Globus pallidus (tissue), 1 donor: Measurements from ENCODE around the gene GDI1.

ENCODE experiments used
- DNase-seq: peaks from one replicate; pipeline ENCODE4 v3.0.0-alpha.2; 2015; ENCODE audit warnings: low spot score

GDI1 gene

DNA sequence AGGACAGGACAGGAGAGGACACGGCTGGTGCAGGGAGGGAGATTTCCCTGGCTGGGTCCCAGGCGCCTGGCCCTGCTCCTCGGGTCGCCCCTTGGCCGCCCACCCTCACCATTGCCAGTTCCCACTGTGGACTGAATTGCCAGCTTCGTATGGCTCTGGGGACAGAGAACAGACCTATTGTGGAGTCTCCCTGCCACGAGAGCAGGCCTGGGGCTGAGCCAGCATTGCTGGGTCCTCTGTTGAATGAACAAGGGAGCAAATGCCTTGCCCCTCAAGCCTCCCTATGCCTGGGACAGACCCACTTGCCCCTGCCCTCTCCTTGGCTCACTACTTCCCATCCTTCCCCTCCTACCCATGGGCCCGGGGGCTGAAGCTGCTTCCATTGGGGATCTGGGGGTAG is 25.4 kb downstream of the GDI1 start:
- no peak for DNase-seq

DNA sequence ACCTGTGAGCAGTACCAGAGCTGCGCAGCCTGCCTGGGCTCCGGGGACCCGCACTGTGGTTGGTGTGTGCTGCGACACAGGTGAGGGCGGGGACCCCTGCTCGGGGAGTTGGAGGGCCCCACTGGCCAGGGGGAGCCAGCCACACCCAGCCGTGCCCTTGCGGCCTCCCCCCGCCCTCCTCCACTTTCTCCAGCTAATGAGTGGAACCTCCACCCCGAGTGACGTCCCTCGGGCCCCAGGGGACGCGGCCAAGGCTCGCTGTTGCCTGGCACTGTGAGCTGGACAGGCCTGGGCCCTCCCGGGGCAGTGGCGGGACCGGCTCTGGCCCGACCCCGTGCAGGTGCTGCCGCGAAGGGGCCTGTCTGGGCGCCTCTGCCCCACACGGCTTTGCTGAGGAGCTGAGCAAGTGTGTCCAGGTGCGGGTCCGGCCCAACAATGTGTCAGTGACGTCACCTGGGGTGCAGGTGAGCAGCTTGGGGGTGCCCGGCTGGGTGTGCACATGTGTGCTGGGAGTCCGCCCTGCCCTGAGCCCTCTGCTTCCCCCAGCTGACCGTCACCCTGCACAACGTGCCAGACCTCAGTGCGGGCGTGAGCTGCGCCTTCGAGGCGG is 26.8 kb downstream of the GDI1 start:
- no peak for DNase-seq

DNA sequence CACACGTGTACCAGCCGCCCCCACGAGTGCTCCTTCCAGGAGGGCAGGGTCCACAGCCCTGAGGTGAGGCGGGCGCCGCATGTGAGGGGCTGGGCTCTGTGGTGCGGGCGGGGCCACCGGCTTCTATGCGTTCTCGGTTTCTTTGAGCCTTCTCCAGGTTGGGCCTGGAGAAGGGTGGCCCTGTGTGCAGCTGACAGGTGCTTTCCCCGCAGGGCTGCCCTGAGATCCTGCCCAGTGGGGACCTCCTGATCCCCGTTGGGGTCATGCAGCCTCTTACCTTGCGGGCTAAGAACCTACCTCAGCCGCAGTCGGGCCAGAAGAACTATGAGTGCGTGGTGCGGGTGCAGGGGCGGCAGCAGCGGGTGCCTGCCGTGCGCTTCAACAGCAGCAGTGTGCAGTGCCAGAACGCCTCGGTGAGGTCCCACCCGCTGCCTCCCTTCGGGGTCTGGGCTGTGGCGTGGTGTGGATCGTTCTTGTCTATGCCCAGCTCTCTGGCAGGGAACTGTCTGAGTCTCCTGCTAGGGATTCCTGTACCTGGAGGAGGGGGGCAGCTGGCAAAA is 27.9 kb downstream of the GDI1 start:
- no peak for DNase-seq

DNA sequence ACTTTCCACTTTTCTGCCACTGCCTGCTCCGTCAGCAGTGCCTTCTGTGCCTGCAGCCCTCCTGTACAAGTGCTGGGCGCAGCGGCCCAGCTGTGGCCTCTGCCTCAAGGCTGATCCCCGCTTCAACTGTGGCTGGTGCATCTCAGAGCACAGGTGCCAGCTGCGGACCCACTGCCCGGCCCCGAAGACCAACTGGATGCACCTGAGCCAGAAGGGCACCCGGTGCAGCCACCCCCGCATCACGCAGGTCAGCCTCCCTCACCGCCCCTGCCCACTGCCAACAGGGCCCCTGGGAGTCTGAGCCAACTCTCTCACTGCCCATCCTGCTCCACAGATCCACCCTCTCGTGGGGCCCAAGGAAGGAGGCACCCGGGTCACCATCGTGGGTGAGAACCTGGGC is 28.6 kb downstream of the GDI1 start:
- DNase-seq = no peak

DNA sequence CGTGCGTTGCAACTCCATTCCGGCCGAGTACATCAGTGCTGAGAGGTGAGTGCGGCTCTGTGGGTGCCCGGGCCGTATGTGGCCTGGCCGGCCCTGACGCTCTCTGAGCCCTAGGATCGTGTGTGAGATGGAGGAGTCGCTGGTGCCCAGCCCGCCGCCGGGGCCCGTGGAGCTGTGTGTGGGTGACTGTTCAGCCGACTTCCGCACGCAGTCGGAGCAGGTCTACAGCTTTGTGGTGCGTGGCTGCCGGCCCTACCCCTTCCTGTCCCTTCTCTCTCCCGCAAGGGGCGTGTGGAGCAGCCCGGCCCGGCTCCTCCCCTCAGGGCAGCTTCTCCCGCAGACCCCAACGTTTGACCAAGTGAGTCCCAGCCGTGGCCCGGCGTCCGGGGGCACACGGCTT is 29.1 kb downstream of the GDI1 start:
- DNase-seq = no peak

DNA sequence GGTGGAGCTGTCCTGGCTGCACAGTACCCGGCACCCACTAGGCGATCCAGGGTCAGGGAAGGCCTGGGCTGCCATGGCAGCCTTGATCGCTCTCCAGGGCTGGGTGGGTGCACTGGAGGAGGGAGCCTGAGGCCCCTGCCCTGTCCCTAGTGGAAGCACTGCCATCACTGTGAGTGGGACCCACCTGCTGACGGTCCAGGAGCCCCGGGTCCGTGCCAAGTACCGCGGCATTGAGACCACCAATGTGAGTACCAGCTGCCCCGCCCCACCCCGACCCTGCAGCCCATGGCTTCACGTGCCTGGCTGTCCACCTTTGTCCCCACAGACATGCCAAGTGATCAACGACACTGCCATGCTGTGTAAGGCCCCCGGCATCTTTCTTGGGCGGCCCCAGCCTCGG is 30.0 kb downstream of the GDI1 start:
- no peak for DNase-seq

DNA sequence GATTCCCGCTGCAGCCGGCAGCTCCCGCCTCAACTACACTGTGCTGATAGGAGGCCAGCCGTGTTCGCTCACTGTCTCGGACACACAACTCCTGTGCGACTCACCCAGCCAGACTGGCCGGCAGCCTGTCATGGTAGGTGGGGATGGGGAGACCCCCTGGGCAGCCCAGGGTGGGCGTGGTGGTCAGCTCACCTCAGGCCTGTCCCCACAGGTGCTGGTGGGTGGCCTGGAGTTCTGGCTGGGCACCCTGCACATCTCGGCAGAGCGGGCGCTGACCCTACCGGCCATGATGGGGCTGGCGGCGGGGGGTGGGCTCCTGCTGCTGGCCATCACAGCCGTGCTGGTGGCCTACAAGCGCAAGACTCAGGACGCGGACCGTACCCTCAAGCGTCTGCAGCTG is 30.6 kb downstream of the GDI1 start:
- no peak for DNase-seq

DNA sequence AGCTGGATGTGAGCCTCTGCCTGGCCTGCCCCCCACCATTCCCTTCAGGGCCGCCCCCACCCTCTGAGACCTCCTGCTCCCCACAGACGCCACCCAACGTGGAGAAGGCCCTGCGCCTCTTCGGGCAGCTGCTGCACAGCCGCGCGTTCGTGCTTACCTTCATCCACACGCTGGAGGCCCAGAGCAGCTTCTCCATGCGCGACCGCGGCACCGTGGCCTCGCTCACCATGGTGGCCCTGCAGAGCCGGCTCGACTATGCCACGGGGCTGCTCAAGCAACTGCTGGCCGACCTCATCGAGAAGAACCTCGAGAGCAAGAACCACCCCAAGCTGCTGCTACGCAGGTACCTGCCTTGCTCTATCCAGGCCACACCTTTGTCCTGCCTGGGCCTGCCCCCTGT is 31.3 kb downstream of the GDI1 start:
- no peak for DNase-seq

DNA sequence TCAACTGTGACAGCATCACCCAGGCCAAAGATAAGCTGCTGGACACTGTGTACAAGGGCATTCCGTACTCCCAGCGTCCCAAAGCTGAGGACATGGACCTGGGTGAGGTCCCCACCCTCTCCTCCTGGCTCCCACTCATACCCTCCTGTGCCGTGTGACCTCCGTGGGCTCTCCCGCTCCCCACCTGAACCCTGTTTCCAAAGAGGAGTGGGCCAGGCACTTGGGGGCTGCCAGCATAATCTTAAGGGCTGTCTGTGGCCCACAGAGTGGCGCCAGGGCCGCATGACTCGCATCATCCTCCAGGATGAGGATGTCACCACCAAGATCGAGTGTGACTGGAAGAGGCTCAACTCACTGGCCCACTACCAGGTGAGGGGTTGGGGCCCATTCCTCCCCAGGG is 32.2 kb downstream of the GDI1 start:
- no peak for DNase-seq

DNA sequence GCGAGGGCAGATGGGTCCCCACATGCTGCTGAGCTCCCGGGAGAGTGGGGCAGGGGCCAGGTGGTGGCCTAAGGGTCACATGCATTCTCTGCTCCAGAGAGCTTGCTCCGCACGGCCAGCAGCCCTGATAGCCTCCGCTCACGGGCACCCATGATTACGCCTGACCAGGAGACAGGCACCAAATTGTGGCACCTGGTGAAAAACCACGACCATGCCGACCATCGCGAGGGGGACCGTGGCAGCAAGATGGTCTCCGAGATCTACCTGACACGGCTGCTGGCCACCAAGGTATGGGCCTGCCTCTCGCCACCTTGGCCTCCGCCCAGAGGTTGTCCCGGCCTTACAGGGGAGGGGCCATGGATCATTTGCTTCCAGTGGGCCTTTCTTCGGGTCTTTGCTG is 32.9 kb downstream of the GDI1 start:
- DNase-seq = no peak

DNA sequence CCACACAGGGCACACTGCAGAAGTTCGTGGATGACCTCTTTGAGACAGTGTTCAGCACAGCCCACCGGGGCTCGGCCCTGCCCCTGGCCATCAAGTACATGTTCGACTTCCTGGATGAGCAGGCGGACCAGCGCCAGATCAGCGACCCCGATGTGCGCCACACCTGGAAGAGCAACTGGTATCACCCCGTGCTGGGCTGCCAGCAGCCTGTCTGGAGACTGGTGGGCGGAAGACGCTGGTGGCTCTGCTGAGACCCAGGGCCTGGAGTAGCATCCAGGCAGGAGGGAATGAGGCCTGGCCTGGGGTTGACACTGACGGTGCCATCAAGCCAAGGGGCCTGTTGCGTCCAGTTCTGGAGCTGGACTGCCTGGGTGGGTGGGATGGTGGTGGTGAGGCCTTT is 33.5 kb downstream of the GDI1 start:
- DNase-seq = no peak

DNA sequence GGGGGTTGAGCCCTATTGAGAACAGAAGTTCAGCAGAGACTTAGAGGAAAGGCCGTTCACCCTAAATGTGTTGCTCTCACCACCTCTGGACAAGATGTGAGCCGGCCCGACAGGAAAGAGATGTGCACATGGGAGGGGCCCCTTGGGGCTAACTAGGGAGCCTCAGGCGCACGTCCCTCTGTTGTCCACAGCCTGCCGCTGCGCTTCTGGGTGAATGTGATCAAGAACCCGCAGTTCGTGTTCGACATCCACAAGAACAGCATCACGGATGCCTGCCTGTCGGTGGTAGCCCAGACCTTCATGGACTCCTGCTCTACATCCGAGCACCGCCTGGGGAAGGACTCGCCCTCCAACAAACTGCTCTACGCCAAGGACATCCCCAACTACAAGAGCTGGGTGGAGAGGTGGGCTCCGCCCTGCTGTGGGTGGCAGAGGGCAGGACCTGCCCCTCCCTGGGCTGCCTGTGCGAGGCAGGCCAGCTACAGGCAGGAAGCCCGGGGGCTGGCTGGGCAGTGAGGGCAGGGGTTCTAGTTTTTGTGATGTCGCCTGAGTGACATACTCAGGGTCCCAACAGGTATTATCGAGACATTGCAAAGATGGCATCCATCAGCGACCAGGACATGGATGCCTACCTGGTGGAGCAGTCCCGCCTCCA is 34.1 kb downstream of the GDI1 start:
- no peak for DNase-seq

DNA sequence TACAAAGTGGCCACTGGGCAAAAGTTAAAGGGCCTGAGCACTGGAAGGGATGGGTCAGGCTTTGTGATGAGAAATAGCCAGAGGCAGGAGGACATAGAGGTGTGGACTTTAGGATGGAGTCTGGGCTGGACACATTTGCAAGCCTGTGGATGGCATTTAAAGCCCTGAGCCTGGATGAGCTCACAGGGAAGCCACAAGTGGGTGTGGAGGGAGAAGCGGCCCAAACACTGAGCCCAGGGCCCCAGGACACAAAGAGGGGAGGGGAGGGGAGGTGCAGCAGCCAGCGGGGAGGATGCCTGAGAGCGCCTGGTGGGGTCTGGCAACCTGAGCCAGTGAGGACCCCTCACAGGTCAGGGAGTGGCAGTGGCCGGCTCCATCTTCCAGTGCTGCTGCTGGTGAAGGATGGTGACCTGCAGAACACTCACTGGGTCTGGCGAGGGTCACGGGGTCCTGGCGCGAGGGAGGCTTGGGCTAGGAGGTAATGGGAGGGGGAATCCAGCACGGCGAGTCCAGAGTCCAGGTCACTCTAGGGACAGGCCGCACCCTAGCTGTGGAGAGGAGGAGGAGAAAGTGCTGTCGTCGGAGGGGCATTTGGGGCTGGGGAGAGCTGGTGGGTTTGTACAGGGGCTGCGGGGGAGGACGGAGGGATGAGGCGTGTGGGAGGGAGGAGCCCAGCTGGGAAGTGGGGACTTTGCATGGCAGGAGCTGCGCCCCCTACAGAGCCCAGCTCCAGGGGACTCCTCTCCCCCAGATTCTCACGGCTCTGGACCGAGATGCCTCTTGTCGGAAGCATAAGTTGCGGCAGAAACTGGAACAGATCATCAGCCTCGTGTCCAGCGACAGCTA is 35.1 kb downstream of the GDI1 start:
- DNase-seq = no peak

DNA sequence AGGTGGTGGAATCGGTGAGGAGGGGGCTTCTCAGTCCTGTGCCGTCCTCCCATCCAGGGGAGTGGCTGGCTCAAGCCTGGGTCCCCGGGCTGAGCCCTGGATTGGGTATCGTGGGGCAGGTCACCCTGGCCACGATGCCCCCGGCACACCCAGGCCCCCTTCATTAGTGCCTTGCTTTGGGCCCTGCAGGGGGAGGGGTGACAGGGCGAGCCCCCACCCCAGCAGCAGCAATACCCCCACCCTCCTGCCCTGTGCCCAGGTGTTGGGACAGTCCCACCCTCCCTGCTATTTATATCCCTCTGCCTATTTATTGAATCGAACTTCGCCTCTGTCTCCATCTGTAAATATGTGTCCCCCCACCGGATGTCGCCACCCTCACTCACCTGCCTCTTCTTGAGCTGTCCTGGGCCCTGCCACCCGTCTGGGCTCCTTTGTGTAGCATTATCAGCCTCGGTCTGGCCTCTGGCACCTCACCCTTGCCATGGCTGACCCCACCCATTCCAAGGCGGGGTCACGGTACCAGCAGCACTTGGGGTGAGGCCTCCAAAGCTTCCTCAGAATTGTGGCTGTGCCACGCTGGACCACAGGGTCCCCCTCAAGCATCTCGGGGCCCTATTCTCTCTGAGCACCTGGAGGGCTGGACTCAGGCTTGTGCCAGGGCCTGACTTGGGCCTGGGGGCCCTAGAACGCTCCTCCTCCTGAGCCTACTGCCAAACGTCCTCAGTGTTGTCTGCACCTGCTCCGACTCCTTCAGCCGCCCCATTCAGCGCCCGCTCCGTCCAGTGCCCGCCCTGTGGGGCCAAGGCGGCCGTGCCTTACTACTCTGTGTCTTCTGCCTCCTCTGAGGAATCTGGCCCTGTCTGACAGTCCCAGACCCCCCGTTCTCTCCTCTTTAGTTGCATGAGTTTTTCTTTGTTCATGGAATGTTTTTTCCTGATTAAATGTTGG is 36.0 kb downstream of the GDI1 start:
- no peak for DNase-seq

DNA sequence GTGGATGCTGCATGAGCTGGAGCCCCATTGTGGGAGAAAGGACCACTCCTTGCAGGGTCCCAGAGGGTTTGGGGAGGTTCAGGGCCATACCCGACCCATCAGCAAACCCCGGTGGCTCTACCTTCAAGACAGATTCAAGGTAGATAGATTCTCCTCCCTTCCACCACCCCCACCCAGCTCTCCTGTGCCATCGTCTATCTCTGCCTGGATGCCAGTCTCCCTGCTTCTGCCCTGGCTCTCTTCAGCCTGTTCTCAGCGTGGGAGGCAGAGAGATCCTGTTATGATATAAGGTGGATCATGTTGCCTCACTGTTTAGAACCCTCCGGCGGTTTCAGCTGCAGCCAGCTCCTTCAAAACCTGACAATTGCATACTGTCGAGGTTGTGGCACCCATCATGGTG is 36.7 kb downstream of the GDI1 start:
- DNase-seq = no peak

DNA sequence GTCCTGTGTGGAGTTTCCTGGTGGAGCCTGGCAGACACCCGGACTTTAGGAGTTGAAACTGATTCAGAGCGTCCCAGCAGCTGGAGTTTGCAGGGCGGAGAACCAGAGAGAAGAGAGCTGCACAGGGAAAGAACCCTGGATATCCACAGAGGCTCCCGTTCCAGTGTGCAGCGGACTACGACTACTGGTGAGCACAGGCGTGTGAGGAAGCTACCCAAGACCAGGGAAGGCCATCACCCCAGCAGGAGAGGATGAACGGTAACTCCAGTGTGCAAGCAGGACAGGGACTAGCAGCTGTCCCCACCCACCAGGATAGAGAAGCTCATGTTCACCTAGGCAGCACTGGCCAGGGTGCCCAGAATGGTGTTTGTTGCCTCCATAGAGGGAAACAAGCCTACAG is 39.9 kb downstream of the GDI1 start:
- no peak for DNase-seq

DNA sequence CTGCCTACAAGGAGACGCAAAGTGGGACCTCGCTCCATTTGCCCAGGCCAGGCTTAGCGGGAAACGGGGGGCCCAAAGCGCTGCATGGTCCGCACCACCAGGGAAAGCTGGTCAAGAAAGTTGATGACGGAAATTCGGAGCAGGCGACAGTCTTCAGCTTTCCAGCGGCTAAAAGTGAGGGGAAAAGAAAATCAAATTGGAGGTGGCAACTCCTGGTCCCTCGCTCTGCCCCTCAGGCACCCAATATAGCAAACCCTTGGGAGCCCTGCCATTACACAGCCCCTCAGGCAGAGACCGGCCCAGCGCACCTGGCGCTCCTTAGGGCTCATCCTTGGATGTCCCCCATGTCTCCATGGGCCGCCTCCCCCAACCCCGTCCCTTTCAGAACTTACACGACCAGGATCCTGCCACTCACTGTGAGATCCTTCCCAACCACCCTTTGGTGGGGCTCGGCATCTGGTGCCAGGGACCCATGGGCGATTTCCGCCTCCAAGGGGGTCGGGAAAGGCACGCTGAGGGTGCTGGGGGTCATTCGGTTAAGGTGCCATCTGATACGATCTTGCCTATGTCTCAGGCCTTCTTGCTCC is 41.0 kb downstream of the GDI1 start:
- DNase-seq = no peak

DNA sequence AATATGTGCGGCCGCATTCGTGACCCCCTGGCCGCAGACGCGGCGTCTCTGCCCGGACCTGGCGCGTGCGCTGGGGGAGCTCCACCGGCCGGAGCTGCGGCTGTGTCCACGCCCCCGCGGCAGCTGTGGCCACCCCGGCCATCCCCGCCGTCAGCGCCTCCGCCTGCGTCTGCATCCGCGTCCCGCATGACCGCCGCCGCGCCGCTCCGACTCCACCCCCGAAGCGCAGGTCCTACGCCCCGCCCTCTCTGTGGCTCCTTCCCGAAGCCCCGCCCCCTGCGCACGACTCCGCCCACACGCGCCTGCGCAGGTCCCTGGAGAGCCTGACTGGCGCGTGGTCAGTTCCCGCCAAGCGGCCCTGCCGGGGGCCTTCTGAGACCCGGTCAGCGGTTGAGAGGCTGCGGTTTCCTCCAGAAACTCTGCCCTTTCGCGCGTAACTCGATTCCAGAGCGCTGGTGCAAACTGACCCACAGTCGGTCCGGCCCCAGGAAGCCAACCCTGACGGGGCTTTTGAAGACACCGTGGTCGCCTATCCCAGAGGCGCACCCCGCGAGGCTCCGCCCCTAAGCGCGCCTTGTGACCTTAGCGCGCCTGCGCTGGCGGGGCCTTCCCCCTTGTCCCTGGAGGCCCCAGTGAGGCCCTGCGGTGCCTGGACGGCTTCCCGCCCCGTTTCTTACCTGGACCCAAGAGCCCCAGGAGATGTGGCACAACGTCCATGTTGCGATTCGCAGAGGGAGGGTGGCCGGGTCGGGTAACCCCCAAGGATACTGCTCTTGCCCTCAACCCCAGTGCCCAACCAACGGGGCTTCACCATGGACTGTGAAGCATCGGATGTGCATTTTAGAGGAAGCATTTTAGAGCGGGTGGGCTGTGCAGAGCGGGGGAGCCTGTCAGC is 42.0 kb downstream of the GDI1 start, which contains the start of gene LAGE3:
TSS of gene LAGE3 (minus strand) at position 554 of the 895 bp plus-strand sequence. CDS start at position 188, 366 bp downstream.
- DNase-seq = peak; percentile 87

DNA sequence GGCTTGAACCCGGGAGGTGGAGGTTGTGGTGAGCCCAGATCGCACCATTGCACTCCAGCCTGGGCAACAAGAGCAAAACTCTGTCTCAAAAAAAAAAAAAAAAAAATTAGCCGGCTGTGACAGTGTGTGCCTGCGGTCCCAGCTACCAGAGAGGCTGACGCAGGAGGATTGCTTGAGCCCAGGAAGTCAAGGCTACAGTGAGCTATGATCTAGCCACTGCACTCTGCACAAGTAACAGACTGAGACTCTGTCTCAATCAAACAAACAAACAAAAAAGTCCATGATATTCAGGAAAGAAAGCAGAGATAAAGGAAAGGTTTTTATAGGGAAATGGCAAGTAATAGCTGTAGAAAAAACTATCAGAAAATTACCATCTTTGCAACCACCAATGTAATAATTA is 44.2 kb downstream of the GDI1 start:
- DNase-seq = no peak

DNA sequence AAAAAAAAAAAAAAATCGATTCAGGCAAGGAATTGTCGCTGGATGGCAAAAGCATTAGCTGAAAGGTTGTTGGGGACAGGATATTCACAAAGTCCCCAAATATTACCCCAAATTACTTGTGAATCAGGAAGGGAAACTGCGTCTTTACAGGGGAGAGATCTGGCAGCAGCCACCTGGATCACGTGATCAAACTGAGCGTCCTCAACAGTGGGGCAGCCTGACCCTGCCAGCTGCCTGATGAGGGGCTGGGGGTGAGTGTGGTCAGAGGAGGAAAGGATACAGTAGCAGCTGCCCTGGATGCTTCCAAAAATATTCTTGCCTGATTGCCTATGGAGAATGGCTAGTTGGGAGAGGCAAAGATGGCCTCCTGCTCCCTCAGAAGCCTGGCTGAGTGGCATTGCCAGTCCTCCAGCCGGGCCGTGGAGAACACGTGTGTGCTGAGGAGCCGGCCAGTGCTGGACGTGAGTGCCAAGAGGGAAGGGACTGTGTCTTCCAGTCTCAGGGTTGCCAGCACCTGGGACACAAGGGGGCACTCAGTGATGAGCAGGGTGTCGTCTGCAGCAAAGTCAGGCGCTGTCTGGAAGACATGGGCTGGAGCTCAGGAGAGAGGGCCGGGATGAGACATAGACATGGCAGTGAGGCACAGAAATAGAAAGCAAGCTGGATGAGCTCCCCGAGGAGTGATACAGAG is 45.1 kb downstream of the GDI1 start:
- DNase-seq = no peak
